ENCODE results near the gene TNF.
"Not testable (repeated sequence)": the region's sequence is repeated elsewhere in the genome, so short reads cannot be mapped to it uniquely, and the experiment has no call there.

TNF gene

DNA sequence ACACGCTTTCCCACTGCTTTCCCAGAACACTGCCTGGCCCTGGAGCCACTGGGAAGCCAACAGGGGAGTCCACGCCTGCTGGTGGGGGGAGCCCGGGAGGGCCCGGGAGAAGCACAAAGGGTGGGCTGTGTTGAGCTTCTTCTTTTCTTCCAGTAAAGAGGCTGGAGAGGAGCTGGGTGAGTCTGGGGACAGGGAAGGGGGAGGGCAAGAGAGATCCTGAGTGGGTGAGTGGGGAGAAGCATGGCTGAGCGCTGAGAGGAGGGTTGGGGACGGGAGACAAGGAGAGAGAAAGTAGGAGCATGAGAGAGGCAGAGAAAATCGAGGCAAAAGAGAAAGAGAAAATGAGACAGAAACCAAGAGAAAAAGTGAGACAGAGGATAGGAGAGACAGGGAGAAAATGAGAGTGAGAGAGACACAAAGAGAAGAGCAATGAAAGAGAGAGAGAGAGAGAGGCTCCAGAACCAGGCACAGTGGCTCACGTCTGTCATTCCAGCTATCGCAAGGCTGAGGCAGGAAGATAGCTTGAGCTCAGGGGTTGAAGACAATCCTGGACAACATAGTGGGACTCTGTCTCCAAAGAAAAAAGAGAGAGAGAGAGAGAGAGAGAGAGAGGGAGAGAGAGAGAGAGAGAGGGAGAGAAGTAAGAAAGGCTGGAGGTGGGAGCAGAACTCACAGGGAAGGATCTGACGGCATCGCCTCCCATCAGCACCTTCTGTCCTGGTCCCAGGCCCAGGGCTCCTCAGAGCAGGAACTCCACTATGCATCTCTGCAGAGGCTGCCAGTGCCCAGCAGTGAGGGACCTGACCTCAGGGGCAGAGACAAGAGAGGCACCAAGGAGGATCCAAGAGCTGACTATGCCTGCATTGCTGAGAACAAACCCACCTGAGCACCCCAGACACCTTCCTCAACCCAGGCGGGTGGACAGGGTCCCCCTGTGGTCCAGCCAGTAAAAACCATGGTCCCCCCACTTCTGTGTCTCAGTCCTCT lies 12.7 kb downstream of the TNF start:
- Mint-ChIP-seq H3K36me3 (peaks cover 2% of the 10 kb centered on the region), H3K27ac (peak overlapping the region; percentile 96), H3K27me3 (no peaks in the 10 kb centered on the region), H3K4me1 (peaks cover 73% of the 10 kb centered on the region), H3K9me3 (no peaks in the 10 kb centered on the region), H3K4me3 (peak overlapping the region; percentile 82)

DNA sequence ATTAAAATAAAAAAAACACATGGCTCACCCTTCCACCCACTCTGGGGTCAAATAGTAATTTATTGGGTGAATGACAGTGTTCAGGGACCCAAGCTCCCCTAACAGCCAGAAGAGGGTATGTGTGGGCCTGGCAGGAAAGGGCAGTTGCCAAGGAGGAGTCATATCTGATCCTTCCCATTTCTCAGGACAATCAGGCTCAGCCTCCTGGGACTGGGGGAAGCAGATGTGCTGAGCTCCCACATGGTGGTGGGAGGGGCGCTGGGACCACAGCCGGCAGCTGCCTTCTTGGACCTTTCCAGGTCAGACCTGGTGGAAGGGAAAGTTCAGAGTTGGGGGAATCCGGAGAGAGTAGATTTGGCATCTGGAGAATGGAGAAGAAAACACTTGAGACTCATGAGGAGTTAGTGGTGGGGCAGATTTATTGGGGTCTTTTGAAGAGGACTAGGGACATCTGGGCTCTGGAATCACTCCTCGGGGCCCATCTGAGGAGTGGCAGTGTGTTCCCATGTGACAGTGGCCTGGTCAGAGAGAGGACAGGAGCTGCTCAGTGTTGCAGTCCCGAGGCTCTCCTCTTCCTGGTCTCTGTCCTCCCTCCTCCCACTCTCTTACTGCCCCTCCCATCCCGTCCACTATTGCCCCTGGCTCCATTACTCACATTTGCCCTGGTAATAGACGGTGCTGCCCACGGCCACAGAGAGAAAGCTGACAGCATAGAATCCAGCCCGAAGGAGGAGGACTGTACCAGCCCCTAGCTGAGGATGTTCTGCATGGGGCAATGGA lies 13.7 kb downstream of the TNF start:
- Mint-ChIP-seq H3K9me3 (no peaks in the 10 kb centered on the region), H3K27me3 (no peaks in the 10 kb centered on the region), H3K27ac (peak overlapping the region; percentile 81), H3K4me3 (no peak overlapping the region), H3K36me3 (peaks cover 2% of the 10 kb centered on the region), H3K4me1 (peaks cover 75% of the 10 kb centered on the region)

DNA sequence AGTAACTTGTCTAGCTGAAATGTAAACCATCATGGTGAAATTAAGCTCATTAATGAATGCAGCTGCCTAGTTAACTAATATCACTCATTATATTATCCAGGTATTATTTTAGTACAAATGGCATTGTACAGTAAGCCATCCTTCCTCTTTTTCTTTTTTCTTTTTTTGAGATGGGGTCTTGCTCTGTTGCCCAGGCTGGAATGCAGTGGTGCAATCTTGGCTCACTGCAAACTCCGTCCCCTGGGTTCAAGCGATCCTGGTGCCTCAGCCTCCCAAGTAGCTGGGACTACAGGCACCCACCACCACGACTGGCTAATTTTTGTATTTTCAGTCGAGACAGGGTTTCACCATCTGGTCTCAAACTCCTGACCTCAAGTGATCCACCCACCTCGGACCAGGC lies 15.3 kb downstream of the TNF start:
- H3K27ac Mint-ChIP-seq, H3K4me3 Mint-ChIP-seq, H3K27me3 Mint-ChIP-seq, H3K9me3 Mint-ChIP-seq, H3K36me3 Mint-ChIP-seq: not testable (repeated sequence)
- H3K4me1 Mint-ChIP-seq = peaks cover 63% of the 10 kb centered on the region

DNA sequence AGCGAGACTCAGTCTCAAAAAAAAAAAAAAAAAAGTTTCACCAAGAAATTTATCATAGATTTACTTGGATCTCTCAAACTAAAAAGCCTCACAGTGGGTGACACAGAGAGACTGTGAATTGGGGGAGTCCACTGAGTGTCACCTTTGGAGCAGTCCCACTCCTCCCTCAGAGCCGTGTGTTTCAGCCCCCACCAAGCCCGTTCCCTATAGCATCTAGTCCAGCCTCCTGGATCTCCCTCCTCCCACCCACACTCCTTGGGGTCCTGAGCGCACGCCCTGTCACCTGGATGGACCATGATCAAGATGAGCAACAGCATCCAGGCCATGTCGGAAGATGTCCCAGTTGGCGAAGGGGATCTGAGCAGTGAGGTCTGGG lies 17.0 kb downstream of the TNF start:
- Mint-ChIP-seq H3K27me3 (no peaks in the 10 kb centered on the region), H3K4me3 (peak overlapping the region; percentile 68), H3K4me1 (peaks cover 61% of the 10 kb centered on the region), H3K27ac (peak overlapping the region; percentile 84), H3K36me3 (peaks cover 2% of the 10 kb centered on the region), H3K9me3 (no peaks in the 10 kb centered on the region)

DNA sequence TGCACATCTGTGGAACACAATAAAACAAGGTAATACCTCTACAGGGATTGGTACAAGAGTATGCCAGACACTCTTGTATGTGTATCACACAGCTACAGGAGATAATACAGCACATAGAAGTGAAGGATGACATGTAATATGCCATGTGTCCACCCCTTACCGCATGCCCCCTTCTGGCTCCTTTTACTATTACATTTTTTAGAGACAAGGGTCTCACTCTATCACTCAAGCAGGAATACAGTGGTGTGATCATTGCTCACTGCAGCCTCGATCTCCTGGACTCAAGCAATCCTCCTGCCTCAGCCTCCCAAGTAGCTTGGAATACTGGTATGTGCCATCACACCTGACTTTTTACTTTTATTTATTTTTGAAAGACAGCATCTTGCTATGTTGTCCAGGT lies 21.6 kb downstream of the TNF start:
- H3K9me3 Mint-ChIP-seq = no peaks in the 10 kb centered on the region
- peak overlapping the region; percentile 25 for H3K27ac Mint-ChIP-seq
- peak overlapping the region; percentile 37 for H3K4me3 Mint-ChIP-seq
- H3K4me1 Mint-ChIP-seq = peaks cover 54% of the 10 kb centered on the region
- no peaks in the 10 kb centered on the region for H3K27me3 Mint-ChIP-seq
- H3K36me3 Mint-ChIP-seq = no peaks in the 10 kb centered on the region

DNA sequence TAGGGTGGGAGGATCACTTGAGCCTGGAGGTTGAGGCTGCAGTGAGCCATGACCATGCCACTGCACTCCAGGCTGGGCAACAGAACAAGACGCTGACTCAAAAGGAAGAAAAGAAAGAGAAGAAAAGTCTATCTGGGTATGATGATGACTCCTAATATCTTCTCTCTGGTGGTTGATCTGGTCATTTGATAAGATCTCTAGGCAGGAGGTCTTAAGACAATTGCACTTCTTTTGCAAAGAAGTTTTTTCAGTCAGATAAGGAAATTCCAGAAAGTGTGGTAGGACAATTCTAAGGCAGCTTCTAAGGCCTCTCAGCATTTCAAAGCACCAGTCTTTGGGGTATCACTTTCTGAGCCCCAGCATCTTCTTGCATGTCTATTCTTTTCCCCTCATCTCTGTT lies 32.0 kb downstream of the TNF start:
- no peaks in the 10 kb centered on the region for H3K36me3 Mint-ChIP-seq
- H3K27me3 Mint-ChIP-seq = no peaks in the 10 kb centered on the region
- no peaks in the 10 kb centered on the region for H3K4me1 Mint-ChIP-seq
- no peaks in the 10 kb centered on the region for H3K9me3 Mint-ChIP-seq
- H3K4me3 Mint-ChIP-seq = no peak overlapping the region
- H3K27ac Mint-ChIP-seq = no peak overlapping the region

DNA sequence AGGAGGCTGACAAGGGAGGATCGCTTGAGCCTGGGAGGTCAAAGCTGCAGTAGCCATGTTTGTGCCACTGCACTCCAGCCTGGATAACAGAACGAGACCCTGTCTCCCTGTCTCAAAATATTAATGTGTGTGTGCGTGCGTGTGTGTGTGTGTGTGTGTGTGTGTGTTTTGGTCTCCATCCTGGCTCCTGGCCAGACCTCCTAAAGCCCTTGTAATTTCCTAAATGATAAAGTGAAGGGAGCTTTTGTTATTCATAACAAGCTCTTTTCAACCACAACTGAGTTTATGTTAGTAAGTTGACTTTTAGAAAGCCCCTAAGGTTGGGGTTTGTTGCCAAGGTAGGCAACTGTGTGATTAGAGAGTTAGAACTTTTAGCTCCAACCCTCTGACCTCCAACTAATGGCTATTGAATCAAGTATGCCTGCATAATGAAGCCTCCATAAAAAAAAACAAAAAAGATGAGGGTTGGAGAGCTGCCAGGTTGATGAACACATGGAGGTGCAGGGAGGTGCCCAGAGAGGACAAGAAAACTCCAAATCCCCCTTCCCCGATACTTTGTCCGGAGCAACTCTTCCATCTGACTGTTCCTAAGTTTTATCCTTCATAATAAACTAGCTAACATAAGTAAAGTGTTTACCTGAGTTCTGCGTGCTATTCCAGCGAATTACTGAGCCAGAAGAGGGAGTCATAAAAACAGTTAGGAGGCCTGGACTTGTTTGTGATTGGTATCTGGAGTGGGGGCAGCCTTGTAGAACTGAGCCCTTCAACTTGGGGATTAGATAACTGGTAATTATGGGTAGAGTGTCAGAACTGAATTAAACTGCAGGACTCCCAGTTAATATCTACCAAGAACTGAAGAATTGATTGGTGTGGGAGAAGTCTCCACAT lies 34.4 kb downstream of the TNF start:
- Mint-ChIP-seq H3K36me3 (no peaks in the 10 kb centered on the region), H3K27me3 (no peaks in the 10 kb centered on the region), H3K4me1 (peaks cover 4% of the 10 kb centered on the region), H3K9me3 (no peaks in the 10 kb centered on the region), H3K27ac (no peak overlapping the region), H3K4me3 (no peak overlapping the region)

DNA sequence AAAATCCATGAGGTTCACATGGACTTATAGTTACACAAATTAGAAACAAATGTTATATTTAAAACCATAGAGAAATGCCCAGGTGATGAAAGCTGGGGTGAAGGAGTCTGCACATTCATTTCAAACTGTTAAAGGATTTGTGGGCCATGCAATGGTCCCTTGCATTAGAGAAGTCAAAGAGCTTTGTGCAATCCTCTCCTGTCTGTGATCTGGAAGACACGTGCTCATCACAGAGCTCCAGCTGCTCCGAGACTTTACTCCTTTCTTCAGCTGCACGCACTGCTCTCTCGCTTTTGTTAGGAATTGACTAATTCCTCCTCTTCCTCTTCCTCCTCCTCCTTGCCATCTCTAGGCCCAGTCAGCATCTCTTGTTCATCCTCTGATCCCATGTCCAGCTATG lies 35.6 kb downstream of the TNF start:
- peaks cover 16% of the 10 kb centered on the region for H3K4me1 Mint-ChIP-seq
- no peaks in the 10 kb centered on the region for H3K9me3 Mint-ChIP-seq
- no peaks in the 10 kb centered on the region for H3K36me3 Mint-ChIP-seq
- H3K27me3 Mint-ChIP-seq = no peaks in the 10 kb centered on the region
- no peak overlapping the region for H3K27ac Mint-ChIP-seq
- H3K4me3 Mint-ChIP-seq = no peak overlapping the region

DNA sequence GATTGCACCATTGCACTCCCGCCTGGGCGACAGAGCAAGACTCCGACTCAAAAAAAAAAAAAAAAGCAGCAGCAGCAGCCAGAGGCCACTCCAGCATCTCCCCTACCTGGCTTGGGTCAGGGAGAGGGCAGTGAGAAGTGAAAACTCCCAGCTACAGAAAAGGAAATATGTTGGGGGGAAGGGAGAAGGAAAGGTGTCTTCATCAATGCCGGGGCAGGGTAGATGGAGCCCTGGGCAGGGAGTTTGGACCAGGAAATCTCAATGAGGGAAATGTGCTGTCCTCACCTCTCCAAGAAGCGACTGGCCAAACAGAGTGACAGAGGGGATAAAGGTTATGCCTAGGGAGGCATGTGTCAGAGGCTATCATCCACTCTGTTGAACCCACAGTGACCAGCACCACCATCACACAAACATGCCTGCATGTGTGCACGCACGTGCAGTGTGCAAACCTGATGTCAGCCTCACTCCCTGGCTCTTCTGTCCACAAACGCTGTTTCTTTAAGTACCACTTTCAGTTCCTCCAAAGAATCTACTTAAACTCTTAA lies 38.8 kb downstream of the TNF start:
- H3K4me3 Mint-ChIP-seq = no peak overlapping the region
- H3K36me3 Mint-ChIP-seq = no peaks in the 10 kb centered on the region

DNA sequence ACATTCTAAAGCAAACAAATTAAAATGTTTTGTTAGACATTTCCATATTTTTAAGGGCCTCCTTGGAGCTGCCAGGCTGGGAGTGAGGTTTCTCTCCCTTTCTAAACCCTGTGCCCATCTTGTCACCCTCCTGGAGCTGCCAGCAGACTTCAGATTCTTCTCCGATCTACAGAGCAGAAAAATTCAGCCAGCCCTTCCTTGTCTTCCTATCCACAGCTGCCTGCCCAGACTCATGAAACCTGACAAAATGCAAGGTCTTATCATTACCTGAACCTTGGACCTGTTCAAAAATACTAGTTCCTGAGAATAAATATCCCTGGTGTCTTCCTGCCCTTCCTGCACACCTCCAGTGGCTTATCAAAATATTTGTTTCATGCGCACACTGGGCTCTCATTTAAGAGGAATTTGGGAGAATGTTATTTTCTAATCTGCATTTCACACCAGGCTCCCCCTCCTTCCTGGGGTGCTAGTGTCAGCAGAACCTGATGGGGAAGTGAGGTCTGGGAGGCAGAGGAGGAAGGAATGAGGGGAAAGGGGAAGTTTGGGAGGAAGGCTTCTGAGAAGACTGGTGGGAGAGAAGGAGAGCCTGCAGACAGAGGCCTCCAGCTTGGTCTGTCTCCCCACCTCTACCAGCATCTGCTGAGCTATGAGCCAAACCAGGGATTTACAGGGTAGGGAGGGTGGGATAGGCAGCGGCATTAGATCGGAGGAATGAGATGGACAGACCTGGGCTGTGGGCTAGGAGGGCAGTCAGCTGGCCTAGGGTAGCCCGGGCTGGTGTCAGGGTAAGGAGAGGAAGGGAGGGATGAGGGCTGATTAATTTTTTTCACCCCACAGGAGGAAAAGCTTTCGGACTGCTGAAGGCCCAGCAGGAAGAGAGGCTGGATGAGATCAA lies 39.6 kb downstream of the TNF start, which contains the start of gene AIF1:
AIF1 (plus strand) TSS at position 551 of the 895 bp plus-strand sequence; CDS start at position 647, 96 bp downstream.
- H3K36me3 Mint-ChIP-seq = no peaks in the 10 kb centered on the region
- H3K4me1 Mint-ChIP-seq = peaks cover 37% of the 10 kb centered on the region
- H3K27me3 Mint-ChIP-seq = no peaks in the 10 kb centered on the region
- peak within 1 kb of the TSS; percentile 76 for H3K4me3 Mint-ChIP-seq
- H3K27ac Mint-ChIP-seq = peak within 1 kb of the TSS; percentile 97
- H3K9me3 Mint-ChIP-seq = no peaks in the 10 kb centered on the region

More for the DNA sequence above, 38.8 kb downstream of the TNF start:
- no peaks in the 10 kb centered on the region for H3K9me3 Mint-ChIP-seq
- peaks cover 32% of the 10 kb centered on the region for H3K4me1 Mint-ChIP-seq
- no peaks in the 10 kb centered on the region for H3K27me3 Mint-ChIP-seq
- H3K27ac Mint-ChIP-seq = peak overlapping the region; percentile 97

DNA sequence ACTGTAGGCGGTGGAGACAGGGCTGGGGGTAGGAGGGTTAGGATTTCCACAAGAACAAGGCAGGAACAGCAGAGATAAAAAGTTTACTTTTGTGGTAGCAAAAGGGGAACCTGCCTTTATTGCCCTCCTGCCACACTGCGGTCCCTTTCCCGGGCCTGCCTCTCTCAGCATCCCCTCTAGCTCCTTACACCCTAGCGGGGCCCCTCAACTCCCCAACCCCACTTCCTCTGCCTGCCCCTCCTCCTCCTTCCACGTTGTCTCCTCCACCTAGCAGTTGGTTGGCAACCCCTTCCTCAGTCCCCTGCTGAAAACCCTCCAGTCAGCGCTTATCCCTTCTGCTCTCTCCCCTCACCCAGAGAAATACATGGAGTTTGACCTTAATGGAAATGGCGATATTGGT lies 40.4 kb downstream of the TNF start:
- Mint-ChIP-seq H3K36me3 (no peaks in the 10 kb centered on the region), H3K4me3 (peak overlapping the region; percentile 76)

DNA sequence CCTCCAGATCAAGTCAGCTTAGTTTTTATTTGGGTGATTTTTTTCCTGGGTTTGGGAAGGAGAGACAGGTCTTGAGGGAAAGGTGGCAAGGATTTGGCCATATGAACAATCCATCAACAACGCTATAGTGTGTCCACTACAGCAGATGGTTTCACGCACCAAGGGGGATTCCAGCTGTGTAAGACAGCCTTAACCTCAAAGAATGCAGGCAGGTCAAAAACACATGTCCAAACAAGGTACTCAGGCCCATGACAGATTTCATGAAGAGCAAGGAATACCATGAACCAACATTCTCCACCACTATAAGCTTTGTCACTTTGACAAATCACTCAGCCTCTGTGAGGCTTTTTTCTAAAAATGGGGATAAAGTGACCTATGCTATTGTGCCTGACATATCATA lies 41.6 kb downstream of the TNF start:
- no peak overlapping the region for H3K4me3 Mint-ChIP-seq
- peaks cover 43% of the 10 kb centered on the region for H3K4me1 Mint-ChIP-seq
- no peaks in the 10 kb centered on the region for H3K9me3 Mint-ChIP-seq
- peak overlapping the region; percentile 13 for H3K27ac Mint-ChIP-seq
- H3K27me3 Mint-ChIP-seq = no peaks in the 10 kb centered on the region
- H3K36me3 Mint-ChIP-seq = peaks cover 3% of the 10 kb centered on the region

More for the DNA sequence above, 40.4 kb downstream of the TNF start:
- H3K4me1 Mint-ChIP-seq = peaks cover 38% of the 10 kb centered on the region
- H3K27me3 Mint-ChIP-seq = no peaks in the 10 kb centered on the region
- peak overlapping the region; percentile 97 for H3K27ac Mint-ChIP-seq
- H3K9me3 Mint-ChIP-seq = no peaks in the 10 kb centered on the region

DNA sequence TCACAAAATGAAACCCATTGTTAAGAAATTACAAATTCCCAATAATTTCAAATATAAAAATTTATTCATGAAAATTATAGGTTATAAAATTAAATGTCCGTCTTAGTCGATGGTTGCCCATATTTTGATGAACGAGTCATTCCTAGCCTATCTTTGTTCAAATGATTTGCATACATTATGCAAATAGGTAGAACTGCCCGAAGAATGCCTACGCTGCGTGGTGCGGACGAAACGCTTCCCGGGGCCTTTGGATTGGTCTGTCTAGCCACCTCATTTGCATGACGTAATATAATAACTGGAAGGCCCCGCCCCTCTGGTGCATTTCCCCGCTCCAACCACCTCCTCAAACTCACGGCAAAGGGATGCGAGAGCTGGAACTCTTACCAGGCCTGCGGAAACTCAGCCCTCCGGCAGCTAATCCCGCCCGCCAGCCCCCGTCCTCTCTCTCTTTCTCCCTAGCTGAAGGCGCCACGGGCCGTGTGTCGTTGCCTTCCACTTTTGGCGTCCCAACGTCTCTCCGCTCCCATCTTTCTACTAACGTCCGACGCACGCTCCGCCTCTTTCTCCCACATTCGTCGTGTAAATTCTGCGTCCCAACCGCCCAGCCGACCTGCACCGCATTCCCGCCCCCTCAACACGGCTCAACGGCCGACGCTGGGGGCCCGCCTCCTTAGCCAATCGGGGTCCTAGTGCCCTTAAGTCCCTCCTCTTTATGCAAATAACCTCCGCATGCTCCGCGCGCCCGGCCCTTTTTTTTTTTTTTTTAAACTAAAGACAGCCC lies 44.6 kb downstream of the TNF start:
- peak overlapping the region; percentile 97 for H3K27ac Mint-ChIP-seq
- H3K36me3 Mint-ChIP-seq = peaks cover 14% of the 10 kb centered on the region
- peaks cover 50% of the 10 kb centered on the region for H3K4me1 Mint-ChIP-seq
- H3K4me3 Mint-ChIP-seq = peak overlapping the region; percentile 95
- no peaks in the 10 kb centered on the region for H3K9me3 Mint-ChIP-seq
- H3K27me3 Mint-ChIP-seq = no peaks in the 10 kb centered on the region
